CD14-positive monocyte (primary cell): ENCODE results near the gene MPDZ. TPM values are rescaled to one million over a fixed set of nuclear protein-coding genes. Genes with fewer than 3 reads are reported as not detected.

Experiments
- DNase-seq, 3 donors: peaks; one replicate each; pipeline ENCODE4 v3.0.0-alpha.2; 2011 to 2022
- H2AFZ ChIP-seq: 2 replicates; pipeline ENCODE4 v1.6.0; 2012; ENCODE audit warnings: mild to moderate bottlenecking, low read depth, low read length, inconsistent platforms; ENCODE audit not compliant: insufficient read depth, poor library complexity, severe bottlenecking
- H3K27ac ChIP-seq, 2 donors: 1 replicate in 1 of 2; 2 replicates in 1 of 2; pipeline ENCODE4 v1.5.1; 2012 to 2013; ENCODE audit warnings: low read length in 2 of 2, control low read depth in 1 of 2, inconsistent platforms in 1 of 2, low read depth in 1 of 2, mild to moderate bottlenecking in 1 of 2
- H3K27me3 ChIP-seq, 2 donors: one replicate each; pipeline versions ENCODE4 v1.6.0 to v1.6.1; 2011 to 2013; ENCODE audit warnings: low read length in 2 of 2; ENCODE audit not compliant: control insufficient read depth in 2 of 2, insufficient read depth in 2 of 2
- H3K36me3 ChIP-seq, 2 donors: replicated peaks in 1 of 2; 1 replicate in 1 of 2; 2 replicates in 1 of 2; pipeline versions ENCODE4 v1.5.1 to v1.6.1; 2012 to 2013; ENCODE audit warnings: low read length in 2 of 2, control low read depth in 1 of 2, inconsistent platforms in 1 of 2, mild to moderate bottlenecking in 1 of 2; ENCODE audit not compliant: insufficient read depth in 2 of 2, control insufficient read depth in 1 of 2
- H3K4me1 ChIP-seq, 2 donors: 1 replicate in 1 of 2; 2 replicates in 1 of 2; pipeline versions ENCODE4 v1.5.1 to v1.6.1; 2012 to 2013; ENCODE audit warnings: low read length in 2 of 2, control low read depth in 1 of 2, inconsistent platforms in 1 of 2, mild to moderate bottlenecking in 1 of 2, moderate library complexity in 1 of 2; ENCODE audit not compliant: insufficient read depth in 2 of 2, control insufficient read depth in 1 of 2
- H3K4me2 ChIP-seq: replicated peaks from 2 replicates; pipeline ENCODE3; 2012; ENCODE audit warnings: low read length, moderate library complexity, mild to moderate bottlenecking; ENCODE audit not compliant: poor library complexity, severe bottlenecking; ENCODE audit errors: extremely low read depth
- H3K4me3 ChIP-seq, 3 experiments: fragments of 200-600 bp in 1 of 3; sonication (generic) in 1 of 3; replicated peaks in 1 of 3; 1 replicate in 2 of 3; 2 replicates in 1 of 3; pipeline ENCODE4 v1.5.1; 2011 to 2013; ENCODE audit warnings: low read length in 3 of 3, mild to moderate bottlenecking in 3 of 3, control low read depth in 2 of 3, low read depth in 2 of 3, inconsistent platforms in 1 of 3, moderate library complexity in 1 of 3
- H3K79me2 ChIP-seq: 2 replicates; pipeline ENCODE4 v1.6.0; 2012; ENCODE audit warnings: mild to moderate bottlenecking, control low read depth, inconsistent platforms, low read length, moderate library complexity; ENCODE audit not compliant: insufficient read depth
- H3K9ac ChIP-seq: 2 replicates; pipeline ENCODE4 v1.6.0; 2017; ENCODE audit warnings: low read length, mild to moderate bottlenecking; ENCODE audit not compliant: insufficient read depth, poor library complexity, severe bottlenecking
- H3K9me3 ChIP-seq, 2 donors: replicated peaks in 1 of 2; 1 replicate in 1 of 2; 2 replicates in 1 of 2; pipeline versions ENCODE4 v1.5.1 to v1.6.1; 2012 to 2013; ENCODE audit warnings: low read length in 2 of 2, control low read depth in 1 of 2; ENCODE audit not compliant: control insufficient read depth in 1 of 2, insufficient read depth in 1 of 2
- H4K20me1 ChIP-seq: 2 replicates; pipeline ENCODE4 v1.6.0; 2012; ENCODE audit warnings: mild to moderate bottlenecking, low read length, control low read depth, moderate library complexity; ENCODE audit not compliant: insufficient read depth
- H3K27ac Mint-ChIP-seq, 7 donors: one replicate each; pipeline ENCODE4 v1.8.0; 2020; ENCODE audit warnings: mild to moderate bottlenecking in 7 of 7, mixed read lengths in 7 of 7, moderate library complexity in 6 of 7, inconsistent platforms in 2 of 7
- H3K27me3 Mint-ChIP-seq, 3 donors: one replicate each; pipeline ENCODE4 v1.8.0; 2021 to 2022; ENCODE audit warnings: low read depth in 3 of 3, mild to moderate bottlenecking in 3 of 3, mixed read lengths in 3 of 3, moderate library complexity in 3 of 3, inconsistent platforms in 1 of 3
- H3K36me3 Mint-ChIP-seq, 2 donors: one replicate each; pipeline ENCODE4 v1.8.0; 2020; ENCODE audit warnings: mixed read lengths in 2 of 2, inconsistent platforms in 1 of 2, mild to moderate bottlenecking in 1 of 2
- H3K4me1 Mint-ChIP-seq: one replicate; pipeline ENCODE4 v1.8.0; 2020; ENCODE audit warnings: mild to moderate bottlenecking, mixed read lengths
- H3K4me3 Mint-ChIP-seq, 2 donors: one replicate each; pipeline ENCODE4 v1.8.0; 2020; ENCODE audit warnings: mild to moderate bottlenecking in 2 of 2, mixed read lengths in 2 of 2, moderate library complexity in 1 of 2
- H3K9me3 Mint-ChIP-seq, 7 donors: one replicate each; pipeline ENCODE4 v1.8.0; 2020 to 2022; ENCODE audit warnings: mixed read lengths in 7 of 7, mild to moderate bottlenecking in 6 of 7, moderate library complexity in 6 of 7, inconsistent platforms in 2 of 7
- WGBS: methylation state at CpG from one replicate; pipeline ENCODE4 v1.1.5; 2013; ENCODE audit warnings: missing lambda C conversion rate; ENCODE audit not compliant: insufficient coverage; 5-methylcytosine and 5-hydroxymethylcytosine counted together
- intact Hi-C, 2 donors: fragments of 100-400 bp; cut with micrococcal nuclease; formaldehyde crosslinking; loops; one replicate each; pipeline versions ENCODE4 v1.15.0 to v1.15.1; 2023
- polyA plus RNA-seq, 3 donors: library from polyadenylated mRNA; depleted of rRNA in 1 of 3; unstranded in 2 of 3; stranded (reverse) in 1 of 3; fragments of 300-500 nt in 2 of 3; fragments of >200 nt in 1 of 3; fragmentation: Illumina TruSeq in 2 of 3; gene quantifications; 1 replicate in 2 of 3; 2 replicates in 1 of 3; pipeline ENCODE4 v1.2.3, GENCODE V29; 2012 to 2021
- TF ChIP-seq, protein P1 (sequence below): fragments of 200-600 bp; IDR thresholded peaks from one replicate; pipeline ENCODE4 v1.8.0; 2022; ENCODE audit warnings: antibody characterized with exemption, mild to moderate bottlenecking

MPDZ gene
- polyA plus RNA-seq, 3 donors: not detected

DNA sequence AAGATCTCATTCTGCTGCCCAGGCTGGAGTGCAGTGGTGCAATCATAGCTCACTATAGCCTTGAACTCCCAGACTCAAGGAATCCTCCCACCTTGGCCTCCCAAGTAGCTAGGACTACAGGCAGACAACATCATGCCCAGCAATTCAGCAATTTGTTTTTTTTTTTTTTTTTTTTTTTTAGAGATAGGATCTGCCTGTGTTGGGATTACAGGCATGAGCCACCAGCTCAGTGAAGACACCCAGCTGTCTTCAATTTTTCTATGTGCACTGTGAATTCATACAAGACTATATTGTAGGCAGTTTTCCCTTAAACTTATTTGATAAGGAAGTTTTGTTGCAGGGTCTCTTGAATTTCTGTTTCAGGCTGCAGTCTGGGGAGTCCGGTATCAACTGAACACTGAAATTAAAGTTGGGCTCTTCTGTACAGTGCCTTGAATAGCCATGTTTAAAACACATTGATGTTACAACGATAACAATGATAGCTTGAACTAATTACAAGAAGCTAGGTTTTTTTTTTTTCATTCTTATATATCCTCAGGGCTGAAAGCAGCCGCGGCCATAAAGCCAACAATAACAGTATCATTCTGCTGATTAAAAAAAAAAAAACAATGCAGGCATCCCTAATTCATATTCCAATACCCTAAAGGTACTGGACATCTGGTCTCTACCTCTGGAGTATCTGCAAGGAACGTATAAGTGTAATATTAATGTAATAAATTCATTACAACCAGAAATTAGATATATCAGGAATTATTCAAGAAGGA lies 63.5 kb downstream of the MPDZ start:
- intact Hi-C loops: no loop called here
- H3K9me3 Mint-ChIP-seq: no peaks in the 10 kb centered on the region
- TF ChIP-seq, protein P1, sequence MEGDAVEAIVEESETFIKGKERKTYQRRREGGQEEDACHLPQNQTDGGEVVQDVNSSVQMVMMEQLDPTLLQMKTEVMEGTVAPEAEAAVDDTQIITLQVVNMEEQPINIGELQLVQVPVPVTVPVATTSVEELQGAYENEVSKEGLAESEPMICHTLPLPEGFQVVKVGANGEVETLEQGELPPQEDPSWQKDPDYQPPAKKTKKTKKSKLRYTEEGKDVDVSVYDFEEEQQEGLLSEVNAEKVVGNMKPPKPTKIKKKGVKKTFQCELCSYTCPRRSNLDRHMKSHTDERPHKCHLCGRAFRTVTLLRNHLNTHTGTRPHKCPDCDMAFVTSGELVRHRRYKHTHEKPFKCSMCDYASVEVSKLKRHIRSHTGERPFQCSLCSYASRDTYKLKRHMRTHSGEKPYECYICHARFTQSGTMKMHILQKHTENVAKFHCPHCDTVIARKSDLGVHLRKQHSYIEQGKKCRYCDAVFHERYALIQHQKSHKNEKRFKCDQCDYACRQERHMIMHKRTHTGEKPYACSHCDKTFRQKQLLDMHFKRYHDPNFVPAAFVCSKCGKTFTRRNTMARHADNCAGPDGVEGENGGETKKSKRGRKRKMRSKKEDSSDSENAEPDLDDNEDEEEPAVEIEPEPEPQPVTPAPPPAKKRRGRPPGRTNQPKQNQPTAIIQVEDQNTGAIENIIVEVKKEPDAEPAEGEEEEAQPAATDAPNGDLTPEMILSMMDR: no peak

DNA sequence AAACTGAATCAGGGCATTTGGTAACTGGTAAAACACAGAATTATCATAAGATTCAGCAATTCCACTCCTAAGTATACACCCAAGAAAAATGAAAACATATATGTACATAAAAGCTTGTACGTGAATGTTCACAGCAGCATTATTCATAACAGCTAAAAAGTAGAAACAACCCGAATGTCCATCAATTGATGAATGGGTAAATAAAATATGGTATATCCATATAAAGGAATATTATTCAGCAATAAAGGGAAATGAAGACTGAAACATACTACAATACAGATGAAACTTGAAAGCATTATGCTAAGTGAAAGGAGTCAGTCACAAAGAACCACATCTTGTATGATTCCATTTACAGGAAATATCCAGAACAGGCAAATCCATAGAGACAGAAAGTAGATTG lies 65.5 kb downstream of the MPDZ start:
- Histone ChIP-seq H3K4me1 (no peaks in the 10 kb centered on the region), H3K79me2 (no peaks in the 10 kb centered on the region), H3K4me2 (no peak overlapping the region), H3K27me3 (no peaks in the 10 kb centered on the region), H3K4me3 (no peak overlapping the region), H4K20me1 (no peaks in the 10 kb centered on the region), H3K27ac (no peak overlapping the region), H3K9me3 (no peaks in the 10 kb centered on the region), H2AFZ (no peak overlapping the region), H3K36me3 (no peaks in the 10 kb centered on the region), H3K9ac (no peak overlapping the region)
- no peaks in the 10 kb centered on the region for H3K4me1 Mint-ChIP-seq
- no peaks in the 10 kb centered on the region for H3K36me3 Mint-ChIP-seq
- no peak overlapping the region for H3K27ac Mint-ChIP-seq
- no peak overlapping the region for H3K4me3 Mint-ChIP-seq
- no peaks in the 10 kb centered on the region for H3K9me3 Mint-ChIP-seq
- TF ChIP-seq, protein P1: no peak
- intact Hi-C loops: no loop called here
- H3K27me3 Mint-ChIP-seq: no peaks in the 10 kb centered on the region
- DNase-seq: no peak
- no CpG with 5 or more reads among the region's 2 CpGs for WGBS

More for the DNA sequence above, 63.5 kb downstream of the MPDZ start:
- Mint-ChIP-seq H3K36me3 (no peaks in the 10 kb centered on the region), H3K4me3 (no peak overlapping the region), H3K27me3 (no peaks in the 10 kb centered on the region), H3K27ac (no peak overlapping the region), H3K4me1 (no peaks in the 10 kb centered on the region)
- Histone ChIP-seq H4K20me1 (no peaks in the 10 kb centered on the region), H3K4me2 (no peak overlapping the region), H3K9ac (no peak overlapping the region), H3K36me3 (no peaks in the 10 kb centered on the region), H2AFZ (no peak overlapping the region), H3K79me2 (no peaks in the 10 kb centered on the region), H3K4me3 (no peak overlapping the region), H3K27me3 (no peaks in the 10 kb centered on the region), H3K9me3 (no peaks in the 10 kb centered on the region), H3K27ac (no peak overlapping the region), H3K4me1 (no peaks in the 10 kb centered on the region)
- no peak for DNase-seq
- WGBS: 100% methylated on average over 2 of the region's 5 CpGs
